ENCODE results near the gene ABCB8.

The ABCB8 gene

DNA sequence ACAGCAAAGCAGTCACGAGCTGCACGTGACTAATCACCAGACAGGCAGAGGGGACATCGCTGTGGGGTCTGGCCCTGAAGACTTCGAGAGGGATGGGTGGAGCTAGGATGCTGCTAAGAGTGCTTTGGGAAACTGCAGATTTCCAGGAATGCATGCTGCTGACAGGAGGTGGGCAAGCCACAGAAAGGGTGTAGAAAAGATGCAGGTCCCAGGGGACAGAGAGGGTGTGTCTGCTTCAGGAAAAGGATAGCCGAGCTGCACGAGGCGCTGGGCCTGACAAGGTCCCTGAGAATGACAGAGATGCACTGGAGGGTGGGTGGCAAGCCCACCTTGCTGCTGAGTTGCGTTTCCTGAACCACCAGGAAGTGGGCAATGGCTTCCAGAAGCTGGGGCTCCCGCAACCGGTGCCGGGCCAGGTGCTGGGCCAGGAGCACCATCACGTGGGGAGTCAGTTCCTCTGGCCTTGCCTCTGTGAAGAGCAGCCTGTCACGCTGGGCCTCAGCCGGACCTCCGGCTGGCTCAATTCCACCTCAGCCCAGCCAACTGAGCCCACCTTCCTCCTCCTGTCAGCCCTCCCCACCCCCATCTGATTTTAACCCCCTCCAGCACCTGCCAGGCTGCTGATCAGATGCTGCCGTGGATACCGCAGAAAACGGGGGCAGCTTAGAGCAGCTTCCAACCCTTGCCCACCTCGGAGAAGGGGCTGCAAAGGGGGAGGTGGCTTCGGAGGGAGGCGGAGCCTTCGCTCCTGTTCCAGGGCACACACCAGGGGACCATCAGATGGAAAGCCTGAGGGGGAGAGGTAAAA is 50.2 kb downstream of the ABCB8 start:
- no peaks in the 10 kb centered on the region for H3K27me3 ChIP-seq (replicated peaks; ENCODE audit: control insufficient read depth, insufficient read depth, low read length)
- H3K4me3 ChIP-seq (replicated peaks; ENCODE audit: low read depth, low read length): no peak overlapping the region
- DNase-seq (ENCODE audit: extremely low read depth, insufficient read length): no peak
- peaks cover 39% of the 10 kb centered on the region for H3K36me3 ChIP-seq (ENCODE audit: control insufficient read depth, insufficient read depth, low read length)
- TF ChIP-seq, protein P1, sequence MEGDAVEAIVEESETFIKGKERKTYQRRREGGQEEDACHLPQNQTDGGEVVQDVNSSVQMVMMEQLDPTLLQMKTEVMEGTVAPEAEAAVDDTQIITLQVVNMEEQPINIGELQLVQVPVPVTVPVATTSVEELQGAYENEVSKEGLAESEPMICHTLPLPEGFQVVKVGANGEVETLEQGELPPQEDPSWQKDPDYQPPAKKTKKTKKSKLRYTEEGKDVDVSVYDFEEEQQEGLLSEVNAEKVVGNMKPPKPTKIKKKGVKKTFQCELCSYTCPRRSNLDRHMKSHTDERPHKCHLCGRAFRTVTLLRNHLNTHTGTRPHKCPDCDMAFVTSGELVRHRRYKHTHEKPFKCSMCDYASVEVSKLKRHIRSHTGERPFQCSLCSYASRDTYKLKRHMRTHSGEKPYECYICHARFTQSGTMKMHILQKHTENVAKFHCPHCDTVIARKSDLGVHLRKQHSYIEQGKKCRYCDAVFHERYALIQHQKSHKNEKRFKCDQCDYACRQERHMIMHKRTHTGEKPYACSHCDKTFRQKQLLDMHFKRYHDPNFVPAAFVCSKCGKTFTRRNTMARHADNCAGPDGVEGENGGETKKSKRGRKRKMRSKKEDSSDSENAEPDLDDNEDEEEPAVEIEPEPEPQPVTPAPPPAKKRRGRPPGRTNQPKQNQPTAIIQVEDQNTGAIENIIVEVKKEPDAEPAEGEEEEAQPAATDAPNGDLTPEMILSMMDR (IDR thresholded peaks at IDR 0.05; ENCODE audit: insufficient read depth, low read length, poor library complexity, severe bottlenecking): no peak

DNA sequence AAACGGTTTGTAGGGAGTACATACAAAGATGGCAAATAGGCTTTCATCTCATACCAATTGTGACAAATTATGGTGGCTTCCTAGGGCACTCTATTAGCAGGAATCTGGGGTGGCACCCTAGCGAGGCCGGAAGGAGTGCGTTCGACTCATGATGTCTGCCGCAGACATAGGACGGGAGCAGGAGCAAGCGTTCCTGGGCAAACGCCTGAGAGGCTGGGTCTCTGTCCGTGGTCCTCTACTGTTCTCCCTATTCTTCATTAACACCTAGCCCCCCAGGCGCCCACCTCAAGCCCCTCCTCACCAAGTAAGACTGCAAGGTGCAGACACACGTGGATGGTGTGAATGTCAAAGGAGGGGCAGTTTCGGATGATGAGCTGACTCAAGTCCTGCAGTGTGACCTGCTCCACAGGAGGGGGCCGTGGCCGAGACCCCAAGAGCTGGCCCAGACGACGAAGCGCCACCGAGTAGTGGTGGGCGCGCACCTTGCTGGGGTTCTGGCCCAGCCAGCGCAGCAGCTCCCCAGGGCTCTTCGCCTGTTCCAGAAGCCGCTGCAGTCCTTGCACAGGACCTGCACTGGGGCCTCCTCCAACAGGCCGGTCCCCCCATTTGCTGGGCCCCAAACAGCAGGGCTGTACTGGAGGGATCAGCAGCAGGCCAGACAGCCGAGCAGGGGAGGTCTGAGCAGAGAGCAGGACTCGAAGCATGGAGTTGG is 51.1 kb downstream of the ABCB8 start:
- H3K36me3 ChIP-seq (ENCODE audit: control insufficient read depth, insufficient read depth, low read length): peaks cover 32% of the 10 kb centered on the region
- H3K27me3 ChIP-seq (replicated peaks; ENCODE audit: control insufficient read depth, insufficient read depth, low read length): no peaks in the 10 kb centered on the region
- no peak for DNase-seq (ENCODE audit: extremely low read depth, insufficient read length)
- peak overlapping the region; percentile 94 for H3K4me3 ChIP-seq (replicated peaks; ENCODE audit: low read depth, low read length)
- TF ChIP-seq, protein P1 (IDR thresholded peaks at IDR 0.05; ENCODE audit: insufficient read depth, low read length, poor library complexity, severe bottlenecking): no peak

DNA sequence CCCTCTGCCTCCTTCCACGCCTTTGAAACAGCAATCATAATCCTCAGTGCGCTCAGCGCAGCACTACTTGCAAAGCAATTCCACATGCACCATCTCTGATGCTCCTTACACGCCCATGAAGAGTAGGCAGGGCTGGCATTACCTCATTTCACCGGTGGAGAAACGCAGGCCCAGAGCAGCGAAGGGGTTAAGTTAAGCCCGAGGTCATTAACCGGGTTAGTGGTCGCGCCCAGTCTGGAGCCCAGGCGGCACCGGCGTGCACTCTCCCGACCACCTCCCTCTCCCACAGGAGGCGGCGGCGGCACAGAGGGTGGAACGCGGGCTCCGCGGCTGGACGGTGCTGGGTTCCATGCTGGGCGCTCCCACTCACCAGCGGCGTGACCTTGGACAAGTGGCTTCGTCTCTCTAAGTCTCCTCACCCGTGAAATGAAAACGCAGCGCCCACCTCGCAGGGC is 51.8 kb downstream of the ABCB8 start:
- peaks cover 28% of the 10 kb centered on the region for H3K36me3 ChIP-seq (ENCODE audit: control insufficient read depth, insufficient read depth, low read length)
- TF ChIP-seq, protein P1 (IDR thresholded peaks at IDR 0.05; ENCODE audit: insufficient read depth, low read length, poor library complexity, severe bottlenecking): no peak
- H3K4me3 ChIP-seq (replicated peaks; ENCODE audit: low read depth, low read length): peak overlapping the region; percentile 94
- no peaks in the 10 kb centered on the region for H3K27me3 ChIP-seq (replicated peaks; ENCODE audit: control insufficient read depth, insufficient read depth, low read length)
- DNase-seq (ENCODE audit: extremely low read depth, insufficient read length): no peak

DNA sequence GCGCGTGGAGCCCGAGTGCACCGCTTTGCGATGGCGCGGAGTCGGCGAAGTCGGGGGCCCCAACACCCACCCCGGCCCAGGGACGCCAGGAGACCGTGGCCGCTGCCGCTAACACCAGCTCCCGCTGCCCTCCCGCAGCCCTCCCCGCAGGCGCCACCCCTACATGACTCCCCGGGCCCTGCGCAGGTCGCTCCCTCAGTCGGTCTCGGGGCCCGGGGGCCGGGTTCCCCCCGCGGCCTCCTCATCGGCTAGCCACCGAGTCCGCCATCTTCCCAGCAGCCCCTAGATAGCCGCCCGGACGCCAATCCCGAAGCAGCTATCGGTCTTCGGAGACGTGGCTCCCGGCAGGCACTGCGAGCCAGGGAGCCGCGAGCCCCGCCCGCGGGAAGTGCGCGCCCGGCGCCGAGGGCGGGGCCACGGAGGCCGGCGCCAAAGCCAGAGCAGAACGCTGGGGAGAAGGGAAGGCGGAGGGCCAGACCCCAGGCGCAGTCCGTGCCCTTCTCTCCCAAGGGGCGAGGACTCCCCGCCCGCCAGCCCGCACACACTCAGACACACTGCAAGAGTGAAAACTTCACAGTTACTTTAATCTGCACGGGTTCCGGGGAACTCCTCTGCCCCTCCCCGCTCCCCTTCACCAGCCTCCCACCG is 52.4 kb downstream of the ABCB8 start, which contains the start of gene FASTK:
Gene FASTK, minus strand, starts transcription at position 288 of the 648 bp plus-strand sequence. Its CDS starts 43 bp downstream, at position 245.
- Histone ChIP-seq H3K36me3 (ENCODE audit: control insufficient read depth, insufficient read depth, low read length) (peaks cover 23% of the 10 kb centered on the region), H3K4me3 (replicated peaks; ENCODE audit: low read depth, low read length) (peak within 1 kb of the TSS; percentile 94), H3K27me3 (replicated peaks; ENCODE audit: control insufficient read depth, insufficient read depth, low read length) (no peaks in the 10 kb centered on the region)
- peak; percentile 90 for DNase-seq (ENCODE audit: extremely low read depth, insufficient read length)
- TF ChIP-seq, protein P1 (IDR thresholded peaks at IDR 0.05; ENCODE audit: insufficient read depth, low read length, poor library complexity, severe bottlenecking): no peak

DNA sequence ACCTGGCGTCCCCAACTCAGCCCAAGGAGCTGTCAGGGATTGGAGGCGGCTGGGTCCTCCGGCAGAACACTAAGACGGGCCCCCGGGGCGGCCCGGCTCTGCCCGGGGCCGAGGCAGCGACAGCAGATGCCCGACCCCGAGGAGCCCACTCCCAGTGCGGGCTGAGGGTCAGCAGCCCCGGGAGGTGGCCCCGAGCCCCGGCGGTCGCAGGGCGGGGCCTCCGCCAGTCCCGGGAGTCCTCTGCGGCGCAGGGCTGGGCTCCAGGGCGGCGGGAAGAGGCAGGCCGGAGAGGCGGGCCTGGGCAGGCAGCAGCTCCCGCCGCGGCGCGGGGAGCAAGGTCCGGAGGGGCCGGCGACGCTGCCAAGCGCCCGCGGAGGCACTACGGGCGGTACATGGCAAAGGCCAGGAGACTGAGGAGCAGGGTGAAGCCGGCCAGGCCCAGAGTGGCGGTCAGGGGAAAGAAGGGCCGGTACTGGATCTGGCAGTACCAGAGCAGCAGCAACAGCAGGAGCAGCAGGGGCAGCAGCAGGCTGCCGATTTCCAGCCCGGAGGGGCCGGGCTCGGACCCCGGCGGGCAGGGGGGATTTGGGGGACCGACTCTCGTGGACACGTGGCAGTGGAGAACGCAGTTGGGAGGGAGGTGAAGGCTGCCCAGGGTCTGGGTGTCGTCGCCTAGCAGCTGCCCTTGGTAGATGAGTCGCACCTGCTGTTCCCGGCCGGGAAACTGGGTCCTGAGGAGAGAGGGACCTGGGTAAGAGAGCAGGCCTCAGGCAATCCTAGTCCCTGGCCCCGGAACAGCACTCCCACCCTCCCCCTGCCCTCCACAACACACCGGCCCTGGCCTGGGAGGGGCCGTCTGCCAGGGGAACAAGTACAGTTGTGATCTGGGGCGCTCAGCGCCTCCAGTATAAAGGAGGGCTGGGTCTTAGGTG is 53.2 kb downstream of the ABCB8 start:
- TF ChIP-seq, protein P1 (IDR thresholded peaks at IDR 0.05; ENCODE audit: insufficient read depth, low read length, poor library complexity, severe bottlenecking): no peak
- H3K36me3 ChIP-seq (ENCODE audit: control insufficient read depth, insufficient read depth, low read length): peaks cover 18% of the 10 kb centered on the region
- H3K4me3 ChIP-seq (replicated peaks; ENCODE audit: low read depth, low read length): peak overlapping the region; percentile 87
- no peaks in the 10 kb centered on the region for H3K27me3 ChIP-seq (replicated peaks; ENCODE audit: control insufficient read depth, insufficient read depth, low read length)
- no peak for DNase-seq (ENCODE audit: extremely low read depth, insufficient read length)

Data from GM06990 (cell line).